Colonic mucosa (tissue), 4 donors: ENCODE data around the gene WNK1. TPM values are rescaled to one million over a fixed set of nuclear protein-coding genes. Genes with fewer than 3 reads are reported as not detected.
"Not testable (repeated sequence)": the region's sequence is repeated elsewhere in the genome, so short reads cannot be mapped to it uniquely, and the experiment has no call there.

Source experiments
- DNase-seq: peaks from one replicate; pipeline ENCODE4 v3.0.0-alpha.2; 2020
- H3K27ac ChIP-seq: fragments of 200-600 bp; one replicate; pipeline ENCODE4 v1.8.0; 2021
- H3K27me3 ChIP-seq: fragments of 200-600 bp; one replicate; pipeline ENCODE4 v1.8.0; 2021
- H3K36me3 ChIP-seq: fragments of 200-600 bp; one replicate; pipeline ENCODE4 v1.8.0; 2021
- H3K4me1 ChIP-seq: fragments of 200-600 bp; one replicate; pipeline ENCODE4 v1.8.0; 2021; ENCODE audit warnings: mild to moderate bottlenecking
- H3K4me3 ChIP-seq: fragments of 200-600 bp; one replicate; pipeline ENCODE4 v1.8.0; 2021
- H3K9ac ChIP-seq, 2 donors: one replicate each; pipeline ENCODE4 v1.7.0; 2013; ENCODE audit warnings: control low read depth in 2 of 2, low read depth in 2 of 2, low read length in 2 of 2
- H3K9me3 ChIP-seq: fragments of 200-600 bp; one replicate; pipeline ENCODE4 v1.8.0; 2021
- CTCF ChIP-seq: fragments of 200-600 bp; IDR thresholded peaks from one replicate; pipeline ENCODE4 v1.8.0; 2022; ENCODE audit warnings: antibody characterized with exemption, mild to moderate bottlenecking
- intact Hi-C: fragments of 100-400 bp; cut with DNase I; formaldehyde crosslinking; loops from one replicate; pipeline ENCODE4 v1.14.1; 2022
- total RNA-seq, 2 donors: library from RNA; stranded (reverse); fragmentation: NEBNext Ultra II Directional in 1 of 2; extraction: Animal tissue kit (Norgen Biotek cat#: 25700) in 1 of 2; gene quantifications; one replicate each; pipeline ENCODE4 v1.2.1, GENCODE V29; 2021
- donor health status: healthy.
- donor health status: DM: no; HTN: no; CAD: no.
- donor health status: DM: no; HTN: no; CAD: no.

The WNK1 gene
- total RNA-seq, 2 donors from 2014 or later: 81.8 to 85.8 TPM

- H3K36me3 ChIP-seq: peaks cover 6% of the 10 kb centered on the region
- no peak overlapping the region for H3K4me3 ChIP-seq
- no peak overlapping the region for H3K9ac ChIP-seq
- H3K27ac ChIP-seq: no peak overlapping the region
- H3K27me3 ChIP-seq: no peaks in the 10 kb centered on the region
- intact Hi-C loops: no loop called here
- no peaks in the 10 kb centered on the region for H3K9me3 ChIP-seq
- no peak for DNase-seq
- H3K4me1 ChIP-seq: no peaks in the 10 kb centered on the region
- no peak for TF ChIP-seq CTCF
Observed at GRCh38 chr12:931591-931990, 179.2 kb downstream of the WNK1 start.

- H3K36me3 ChIP-seq, intact Hi-C loops, H3K9ac ChIP-seq, H3K4me1 ChIP-seq, H3K9me3 ChIP-seq, H3K4me3 ChIP-seq, H3K27ac ChIP-seq, H3K27me3 ChIP-seq, DNase-seq: not testable (repeated sequence)
Observed at GRCh38 chr12:935891-936290, 183.5 kb downstream of the WNK1 start.

- no peak overlapping the region for H3K9ac ChIP-seq
- intact Hi-C loops: no loop called here
- DNase-seq: no peak
- H3K4me3 ChIP-seq: no peak overlapping the region
- no peaks in the 10 kb centered on the region for H3K27me3 ChIP-seq
- H3K36me3 ChIP-seq: no peaks in the 10 kb centered on the region
- H3K9me3 ChIP-seq: no peaks in the 10 kb centered on the region
- no peak overlapping the region for H3K27ac ChIP-seq
- no peak for TF ChIP-seq CTCF
- no peaks in the 10 kb centered on the region for H3K4me1 ChIP-seq
Observed at GRCh38 chr12:936377-937345, 184.3 kb downstream of the WNK1 start.

- no peak overlapping the region for H3K9ac ChIP-seq
- no peaks in the 10 kb centered on the region for H3K4me1 ChIP-seq
- no peak for DNase-seq
- no peaks in the 10 kb centered on the region for H3K9me3 ChIP-seq
- no peaks in the 10 kb centered on the region for H3K36me3 ChIP-seq
- H3K27ac ChIP-seq: no peak overlapping the region
- no peak for TF ChIP-seq CTCF
- intact Hi-C loops: no loop called here
- H3K27me3 ChIP-seq: no peaks in the 10 kb centered on the region
- no peak overlapping the region for H3K4me3 ChIP-seq
Observed at GRCh38 chr12:938810-939209, 186.4 kb downstream of the WNK1 start.

GRCh38 chr12:943051-943450 lies 190.7 kb downstream of the WNK1 start:
- H3K27ac ChIP-seq: no peak overlapping the region
- no peak overlapping the region for H3K9ac ChIP-seq
- intact Hi-C loops: no loop called here
- no peaks in the 10 kb centered on the region for H3K4me1 ChIP-seq
- DNase-seq: no peak
- H3K9me3 ChIP-seq: no peaks in the 10 kb centered on the region
- no peaks in the 10 kb centered on the region for H3K36me3 ChIP-seq
- TF ChIP-seq CTCF: no peak
- H3K27me3 ChIP-seq: no peaks in the 10 kb centered on the region
- no peak overlapping the region for H3K4me3 ChIP-seq

GRCh38 chr12:944211-944610 lies 191.8 kb downstream of the WNK1 start:
- Histone ChIP-seq H3K36me3 (no peaks in the 10 kb centered on the region), H3K9ac (no peak overlapping the region), H3K9me3 (no peaks in the 10 kb centered on the region), H3K27me3 (no peaks in the 10 kb centered on the region), H3K4me3 (no peak overlapping the region), H3K27ac (no peak overlapping the region), H3K4me1 (no peaks in the 10 kb centered on the region)
- no peak for TF ChIP-seq CTCF
- no peak for DNase-seq
- intact Hi-C loops: no loop called here
